H1 (cell line): Measurements from ENCODE around the gene POLA1. TPM values are rescaled to one million over a fixed set of nuclear protein-coding genes. Genes with fewer than 3 reads are reported as not detected.

Experiments
- KDM1A ChIP-seq: fragments of 200-600, 300-600 bp; sonication (generic); IDR thresholded peaks from 2 replicates; pipeline ENCODE4 v1.7.1; 2016; ENCODE audit warnings: mild to moderate bottlenecking, low read length, borderline replicate concordance
- SIN3A ChIP-seq, 2 experiments: IDR thresholded peaks in 1 of 2; conservative IDR thresholded peaks in 1 of 2; 2 replicates each; pipeline ENCODE4 v1.6.1; 2011 to 2012; ENCODE audit warnings: low read length in 2 of 2, improper control_type of control experiment in 1 of 2, low read depth in 1 of 2, mild to moderate bottlenecking in 1 of 2
- SP2 ChIP-seq: IDR thresholded peaks from 2 replicates; pipeline ENCODE4 v1.6.1; 2012; ENCODE audit warnings: mild to moderate bottlenecking, low read length, inconsistent platforms
- YY1 ChIP-seq: IDR thresholded peaks from 2 replicates; pipeline ENCODE4 v1.6.1; 2011; ENCODE audit warnings: low read depth, mild to moderate bottlenecking, low read length
- polyA plus RNA-seq, 7 experiments: library from polyadenylated mRNA; depleted of rRNA in 3 of 7; stranded (reverse) in 5 of 7; unstranded in 2 of 7; fragments of >200 nt in 5 of 7; fragments of 200-250 nt in 2 of 7; gene quantifications; 1 replicate in 5 of 7; 2 replicates in 1 of 7; 4 replicates in 1 of 7; pipeline versions ENCODE4 v1.2.1 to v1.2.3, GENCODE V29; 2011 to 2013; ENCODE audit warnings: missing spikeins in 2 of 7, mixed read lengths in 2 of 7
- total RNA-seq: library from RNA; stranded (reverse); fragmentation: NEBNext Ultra II Directional; extraction: Animal tissue kit (Norgen Biotek cat#: 25700); gene quantifications from 2 replicates; pipeline ENCODE4 v1.2.1, GENCODE V29; 2021

Gene POLA1
- total and polyA plus RNA-seq, 2 of the 8 experiments (the other 6 are each of a cell fraction or from before 2014, with no cell fraction given): 5.6 to 34.9 TPM

GRCh38 chrX:24789047-24789446 is 95.3 kb downstream of the POLA1 start (continued):
- no peak for TF ChIP-seq SIN3A (conservative IDR thresholded peaks at IDR 0.05 in 1 of 2, IDR thresholded peaks at IDR 0.05 in 1 of 2; ENCODE audit: low read depth in 1 of 2, low read length in 2 of 2)
- TF ChIP-seq SP2: no peak
- TF ChIP-seq KDM1A: no peak
- TF ChIP-seq YY1: no peak
